ENCODE measurements around the gene SSR4.

The SSR4 gene

DNA sequence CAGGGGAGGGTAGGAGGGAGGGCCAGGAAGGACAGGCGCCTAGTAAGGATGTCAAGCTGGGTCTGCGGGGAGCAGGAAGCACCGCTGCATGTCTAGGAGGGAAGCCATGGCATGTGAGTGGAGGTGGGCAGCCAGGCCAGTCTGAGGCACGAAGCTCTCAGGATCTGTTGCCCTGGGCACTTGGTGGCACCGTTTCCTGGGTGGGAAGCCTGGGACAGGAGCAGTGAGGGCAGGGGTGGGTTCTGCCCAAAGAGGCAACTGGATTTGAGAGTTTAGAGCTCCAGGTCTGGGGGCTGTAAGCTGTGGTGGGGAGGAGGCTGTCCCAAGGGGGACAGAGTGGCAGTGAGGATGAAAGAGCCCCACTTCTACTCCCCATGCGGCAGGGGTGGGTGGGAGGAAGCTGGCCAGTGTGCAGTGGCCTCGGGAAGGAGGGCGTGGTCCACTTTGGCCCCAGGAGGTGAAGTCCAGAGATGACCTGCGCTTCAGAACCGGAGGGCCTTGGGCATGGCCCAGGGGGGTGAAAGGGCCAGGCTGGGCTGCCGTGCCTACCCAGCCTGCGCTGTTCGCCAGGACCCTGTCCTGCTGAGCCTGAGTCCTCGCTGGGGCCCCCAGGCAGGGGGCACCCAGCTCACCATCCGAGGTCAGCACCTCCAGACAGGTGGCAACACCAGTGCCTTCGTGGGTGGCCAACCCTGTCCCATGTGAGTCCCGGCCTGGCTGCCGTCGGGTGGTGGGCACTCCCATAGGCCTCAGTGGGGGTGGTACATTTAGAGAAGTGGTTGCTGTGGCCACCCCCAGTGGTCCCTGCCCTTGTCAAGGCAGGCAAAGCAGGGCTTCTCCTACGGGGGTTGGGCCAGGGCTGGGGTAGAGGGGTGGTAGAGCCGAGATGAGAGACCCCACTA, 21.9 kb upstream of the SSR4 start:
- Histone ChIP-seq H3K27me3 (ENCODE audit: insufficient read depth, poor library complexity, severe bottlenecking) (no peaks in the 10 kb centered on the region), H3K27ac (replicated peaks) (no peak overlapping the region), H3K4me3 (replicated peaks; ENCODE audit: insufficient read depth, low read length) (no peak overlapping the region)
- no peak for TF ChIP-seq SPI1 (IDR thresholded peaks at IDR 0.05; ENCODE audit: borderline replicate concordance, low read depth)
- TF ChIP-seq, protein P1, sequence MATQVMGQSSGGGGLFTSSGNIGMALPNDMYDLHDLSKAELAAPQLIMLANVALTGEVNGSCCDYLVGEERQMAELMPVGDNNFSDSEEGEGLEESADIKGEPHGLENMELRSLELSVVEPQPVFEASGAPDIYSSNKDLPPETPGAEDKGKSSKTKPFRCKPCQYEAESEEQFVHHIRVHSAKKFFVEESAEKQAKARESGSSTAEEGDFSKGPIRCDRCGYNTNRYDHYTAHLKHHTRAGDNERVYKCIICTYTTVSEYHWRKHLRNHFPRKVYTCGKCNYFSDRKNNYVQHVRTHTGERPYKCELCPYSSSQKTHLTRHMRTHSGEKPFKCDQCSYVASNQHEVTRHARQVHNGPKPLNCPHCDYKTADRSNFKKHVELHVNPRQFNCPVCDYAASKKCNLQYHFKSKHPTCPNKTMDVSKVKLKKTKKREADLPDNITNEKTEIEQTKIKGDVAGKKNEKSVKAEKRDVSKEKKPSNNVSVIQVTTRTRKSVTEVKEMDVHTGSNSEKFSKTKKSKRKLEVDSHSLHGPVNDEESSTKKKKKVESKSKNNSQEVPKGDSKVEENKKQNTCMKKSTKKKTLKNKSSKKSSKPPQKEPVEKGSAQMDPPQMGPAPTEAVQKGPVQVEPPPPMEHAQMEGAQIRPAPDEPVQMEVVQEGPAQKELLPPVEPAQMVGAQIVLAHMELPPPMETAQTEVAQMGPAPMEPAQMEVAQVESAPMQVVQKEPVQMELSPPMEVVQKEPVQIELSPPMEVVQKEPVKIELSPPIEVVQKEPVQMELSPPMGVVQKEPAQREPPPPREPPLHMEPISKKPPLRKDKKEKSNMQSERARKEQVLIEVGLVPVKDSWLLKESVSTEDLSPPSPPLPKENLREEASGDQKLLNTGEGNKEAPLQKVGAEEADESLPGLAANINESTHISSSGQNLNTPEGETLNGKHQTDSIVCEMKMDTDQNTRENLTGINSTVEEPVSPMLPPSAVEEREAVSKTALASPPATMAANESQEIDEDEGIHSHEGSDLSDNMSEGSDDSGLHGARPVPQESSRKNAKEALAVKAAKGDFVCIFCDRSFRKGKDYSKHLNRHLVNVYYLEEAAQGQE (IDR thresholded peaks at IDR 0.05; ENCODE audit: insufficient replicate concordance, low read depth), result no peak
- TF ChIP-seq, protein P2, sequence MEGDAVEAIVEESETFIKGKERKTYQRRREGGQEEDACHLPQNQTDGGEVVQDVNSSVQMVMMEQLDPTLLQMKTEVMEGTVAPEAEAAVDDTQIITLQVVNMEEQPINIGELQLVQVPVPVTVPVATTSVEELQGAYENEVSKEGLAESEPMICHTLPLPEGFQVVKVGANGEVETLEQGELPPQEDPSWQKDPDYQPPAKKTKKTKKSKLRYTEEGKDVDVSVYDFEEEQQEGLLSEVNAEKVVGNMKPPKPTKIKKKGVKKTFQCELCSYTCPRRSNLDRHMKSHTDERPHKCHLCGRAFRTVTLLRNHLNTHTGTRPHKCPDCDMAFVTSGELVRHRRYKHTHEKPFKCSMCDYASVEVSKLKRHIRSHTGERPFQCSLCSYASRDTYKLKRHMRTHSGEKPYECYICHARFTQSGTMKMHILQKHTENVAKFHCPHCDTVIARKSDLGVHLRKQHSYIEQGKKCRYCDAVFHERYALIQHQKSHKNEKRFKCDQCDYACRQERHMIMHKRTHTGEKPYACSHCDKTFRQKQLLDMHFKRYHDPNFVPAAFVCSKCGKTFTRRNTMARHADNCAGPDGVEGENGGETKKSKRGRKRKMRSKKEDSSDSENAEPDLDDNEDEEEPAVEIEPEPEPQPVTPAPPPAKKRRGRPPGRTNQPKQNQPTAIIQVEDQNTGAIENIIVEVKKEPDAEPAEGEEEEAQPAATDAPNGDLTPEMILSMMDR (IDR thresholded peaks at IDR 0.05; ENCODE audit: insufficient read depth, low read length), result no peak
- TF ChIP-seq POLR2AphosphoS5 (IDR thresholded peaks at IDR 0.05; ENCODE audit: low read depth), result no peak
- TF ChIP-seq GABPA (IDR thresholded peaks at IDR 0.05; ENCODE audit: low read depth), result no peak
- no peak for DNase-seq (ENCODE audit: low read depth in 1 of 2, low spot score in 1 of 2)

GRCh38 chrX:153773218-153773611, 21.3 kb upstream of the SSR4 start:
- DNase-seq (ENCODE audit: low read depth in 1 of 2, low spot score in 1 of 2), result no peak
- TF ChIP-seq, protein P1 (IDR thresholded peaks at IDR 0.05; ENCODE audit: insufficient replicate concordance, low read depth), result no peak
- no peak for TF ChIP-seq GABPA (IDR thresholded peaks at IDR 0.05; ENCODE audit: low read depth)
- Histone ChIP-seq H3K27me3 (ENCODE audit: insufficient read depth, poor library complexity, severe bottlenecking) (no peaks in the 10 kb centered on the region), H3K4me3 (replicated peaks; ENCODE audit: insufficient read depth, low read length) (no peak overlapping the region), H3K27ac (replicated peaks) (no peak overlapping the region)

- no peaks in the 10 kb centered on the region for H3K27me3 ChIP-seq (ENCODE audit: insufficient read depth, poor library complexity, severe bottlenecking)
- no peak overlapping the region for H3K4me3 ChIP-seq (replicated peaks; ENCODE audit: insufficient read depth, low read length)
- no peak overlapping the region for H3K27ac ChIP-seq (replicated peaks)
- no peak for DNase-seq (ENCODE audit: low read depth in 1 of 2, low spot score in 1 of 2)
- TF ChIP-seq SPI1 (IDR thresholded peaks at IDR 0.05; ENCODE audit: borderline replicate concordance, low read depth) (no peak), GABPA (IDR thresholded peaks at IDR 0.05; ENCODE audit: low read depth) (no peak), POLR2AphosphoS5 (IDR thresholded peaks at IDR 0.05; ENCODE audit: low read depth) (no peak)
- TF ChIP-seq, protein P2 (IDR thresholded peaks at IDR 0.05; ENCODE audit: insufficient read depth, low read length), result no peak
- TF ChIP-seq, protein P1 (IDR thresholded peaks at IDR 0.05; ENCODE audit: insufficient replicate concordance, low read depth), result no peak
Measured at GRCh38 chrX:153773741-153774575, 20.5 kb upstream of the SSR4 start.
